HepG2 (cell line): ENCODE measurements around the gene GSC2. TPM values are rescaled to one million over a fixed set of nuclear protein-coding genes. Genes with fewer than 3 reads are reported as not detected.

Experiments
- CAMTA2 ChIP-seq: sonication (generic); formaldehyde crosslinking; IDR thresholded peaks from 2 replicates; pipeline ENCODE4 v1.4.0; 2020; ENCODE audit warnings: mild to moderate bottlenecking, missing genetic modification reagents, borderline replicate concordance
- CEBPB ChIP-seq: IDR thresholded peaks from 2 replicates; pipeline ENCODE4 v1.6.1; 2011; ENCODE audit warnings: low read depth, low read length, improper control_type of control experiment, borderline replicate concordance
- CENPT ChIP-seq: sonication (generic); formaldehyde crosslinking; IDR thresholded peaks from 2 replicates; pipeline ENCODE4 v1.8.0; 2022; ENCODE audit warnings: low read depth, mild to moderate bottlenecking, moderate library complexity, missing genetic modification reagents
- DR1 ChIP-seq: sonication (generic); formaldehyde crosslinking; IDR thresholded peaks from 2 replicates; pipeline ENCODE4 v1.8.0; 2021; ENCODE audit warnings: mild to moderate bottlenecking, missing genetic modification reagents, inconsistent platforms
- HDAC1 ChIP-seq: sonication (generic); formaldehyde crosslinking; IDR thresholded peaks from 2 replicates; pipeline ENCODE4 v1.5.1; 2020; ENCODE audit warnings: mild to moderate bottlenecking, missing genetic modification reagents
- KDM6A ChIP-seq: IDR thresholded peaks from 2 replicates; pipeline ENCODE4 v1.6.1; 2016; ENCODE audit warnings: low read depth
- MED8 ChIP-seq: sonication (generic); formaldehyde crosslinking; IDR thresholded peaks from 2 replicates; pipeline ENCODE4 v1.8.1; 2023; ENCODE audit warnings: mild to moderate bottlenecking, missing genetic modification reagents; ENCODE audit not compliant: insufficient replicate concordance
- MXD4 ChIP-seq: IDR thresholded peaks from 2 replicates; pipeline ENCODE4 v1.6.1; 2016; ENCODE audit warnings: mild to moderate bottlenecking, missing biosample characterization, missing genetic modification reagents
- NR2C2 ChIP-seq: sonication (generic); formaldehyde crosslinking; IDR thresholded peaks from 2 replicates; pipeline ENCODE4 v1.4.0; 2020; ENCODE audit warnings: missing genetic modification reagents, mild to moderate bottlenecking, moderate library complexity, borderline replicate concordance
- RCOR2 ChIP-seq: IDR thresholded peaks from 2 replicates; pipeline ENCODE4 v1.6.1; 2016; ENCODE audit warnings: missing biosample characterization, missing genetic modification reagents
- ZFX ChIP-seq: sonication (generic); formaldehyde crosslinking; IDR thresholded peaks from 2 replicates; pipeline ENCODE4 v1.4.0; 2020; ENCODE audit warnings: mild to moderate bottlenecking, low read depth, missing genetic modification reagents, moderate library complexity
- ZNF260 ChIP-seq: sonication (generic); formaldehyde crosslinking; IDR thresholded peaks from 2 replicates; pipeline ENCODE4 v1.4.0; 2020; ENCODE audit warnings: missing genetic modification reagents, low read depth, mild to moderate bottlenecking, borderline replicate concordance
- ZNF280B ChIP-seq: sonication (generic); formaldehyde crosslinking; IDR thresholded peaks from 2 replicates; pipeline ENCODE4 v1.5.0; 2020; ENCODE audit warnings: missing genetic modification reagents, mild to moderate bottlenecking, borderline replicate concordance
- ZNF431 ChIP-seq: sonication (generic); formaldehyde crosslinking; IDR thresholded peaks from 2 replicates; pipeline ENCODE4 v1.9.0; 2022; ENCODE audit warnings: missing genetic modification reagents, low read depth, mild to moderate bottlenecking, borderline replicate concordance
- ZNF512B ChIP-seq: sonication (generic); formaldehyde crosslinking; IDR thresholded peaks from 2 replicates; pipeline ENCODE4 v1.5.1; 2020; ENCODE audit warnings: missing genetic modification reagents, mild to moderate bottlenecking, borderline replicate concordance
- ZNF616 ChIP-seq: sonication (generic); formaldehyde crosslinking; IDR thresholded peaks from 2 replicates; pipeline ENCODE4 v1.5.0; 2020; ENCODE audit warnings: low read depth, mild to moderate bottlenecking, missing genetic modification reagents
- ZNF678 ChIP-seq: sonication (generic); formaldehyde crosslinking; IDR thresholded peaks from 2 replicates; pipeline ENCODE4 v1.4.0; 2020; ENCODE audit warnings: mild to moderate bottlenecking, missing genetic modification reagents
- ZNF841 ChIP-seq: sonication (generic); formaldehyde crosslinking; IDR thresholded peaks from 2 replicates; pipeline ENCODE4 v1.8.1; 2023; ENCODE audit warnings: missing genetic modification reagents, borderline replicate concordance
- ZSCAN31 ChIP-seq: sonication (generic); formaldehyde crosslinking; IDR thresholded peaks from 2 replicates; pipeline ENCODE4 v1.5.0; 2020; ENCODE audit warnings: low read depth, mild to moderate bottlenecking, missing genetic modification reagents
- polyA plus RNA-seq, 8 experiments: library from polyadenylated mRNA; depleted of rRNA in 3 of 8; stranded (reverse) in 7 of 8; unstranded in 1 of 8; fragments of >200 nt; fragmentation: Illumina TruSeq in 4 of 8; extraction: Trizol in 4 of 8; gene quantifications; 2 replicates each; pipeline versions ENCODE4 v1.2.1 to v1.2.3, GENCODE V29; 2011 to 2016; ENCODE audit warnings: low read depth in 4 of 8, missing spikeins in 1 of 8, mixed read lengths in 1 of 8; ENCODE audit not compliant: insufficient read depth in 1 of 8
- total RNA-seq, 5 experiments: library from RNA; depleted of rRNA; stranded (reverse); fragments of >200 nt; fragmentation: Illumina TruSeq; extraction: Trizol; gene quantifications; 2 replicates each; pipeline ENCODE4 v1.2.3, GENCODE V29; 2016; ENCODE audit warnings: low read depth in 1 of 5
- TF ChIP-seq, protein P1 (sequence below): sonication (generic); formaldehyde crosslinking; IDR thresholded peaks from 2 replicates; pipeline ENCODE4 v1.5.0; 2020; ENCODE audit warnings: mild to moderate bottlenecking, missing genetic modification reagents, moderate library complexity
- TF ChIP-seq, protein P2 (sequence below): sonication (generic); formaldehyde crosslinking; IDR thresholded peaks from 2 replicates; pipeline ENCODE4 v1.8.0; 2022; ENCODE audit warnings: mild to moderate bottlenecking, missing genetic modification reagents, borderline replicate concordance

Gene GSC2
- total and polyA plus RNA-seq, 2 of the 13 experiments (the other 11 are each of a cell fraction or from before 2014, with no cell fraction given): not detected

GRCh38 chr22:19177164-19178064 is 27.3 kb upstream of the GSC2 start (continued):
- no peak for TF ChIP-seq CAMTA2 (CRISPR knock-in tag)
- TF ChIP-seq ZNF616 (CRISPR knock-in tag): no peak
- TF ChIP-seq ZNF260 (CRISPR knock-in tag): 0 out of 2 replicates have a peak, but pooled peaks have one; percentile 7
- no peak for TF ChIP-seq MXD4 (CRISPR knock-in tag)
- TF ChIP-seq, protein P1, sequence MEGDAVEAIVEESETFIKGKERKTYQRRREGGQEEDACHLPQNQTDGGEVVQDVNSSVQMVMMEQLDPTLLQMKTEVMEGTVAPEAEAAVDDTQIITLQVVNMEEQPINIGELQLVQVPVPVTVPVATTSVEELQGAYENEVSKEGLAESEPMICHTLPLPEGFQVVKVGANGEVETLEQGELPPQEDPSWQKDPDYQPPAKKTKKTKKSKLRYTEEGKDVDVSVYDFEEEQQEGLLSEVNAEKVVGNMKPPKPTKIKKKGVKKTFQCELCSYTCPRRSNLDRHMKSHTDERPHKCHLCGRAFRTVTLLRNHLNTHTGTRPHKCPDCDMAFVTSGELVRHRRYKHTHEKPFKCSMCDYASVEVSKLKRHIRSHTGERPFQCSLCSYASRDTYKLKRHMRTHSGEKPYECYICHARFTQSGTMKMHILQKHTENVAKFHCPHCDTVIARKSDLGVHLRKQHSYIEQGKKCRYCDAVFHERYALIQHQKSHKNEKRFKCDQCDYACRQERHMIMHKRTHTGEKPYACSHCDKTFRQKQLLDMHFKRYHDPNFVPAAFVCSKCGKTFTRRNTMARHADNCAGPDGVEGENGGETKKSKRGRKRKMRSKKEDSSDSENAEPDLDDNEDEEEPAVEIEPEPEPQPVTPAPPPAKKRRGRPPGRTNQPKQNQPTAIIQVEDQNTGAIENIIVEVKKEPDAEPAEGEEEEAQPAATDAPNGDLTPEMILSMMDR (CRISPR knock-in tag): no peak
- no peak for TF ChIP-seq ZFX (CRISPR knock-in tag)
- TF ChIP-seq KDM6A: no peak
- TF ChIP-seq NR2C2 (CRISPR knock-in tag): no peak
- no peak for TF ChIP-seq ZNF841 (CRISPR knock-in tag)
- TF ChIP-seq HDAC1: no peak
- no peak for TF ChIP-seq RCOR2 (CRISPR knock-in tag)
- no peak for TF ChIP-seq DR1 (CRISPR knock-in tag)
- TF ChIP-seq ZNF678 (CRISPR knock-in tag): no peak
- no peak for TF ChIP-seq MED8 (CRISPR knock-in tag)
- no peak for TF ChIP-seq ZNF431
- TF ChIP-seq ZNF280B (CRISPR knock-in tag): peak; percentile 73
- no peak for TF ChIP-seq ZSCAN31
- TF ChIP-seq ZNF512B: no peak
- no peak for TF ChIP-seq CENPT
- TF ChIP-seq, protein P2, sequence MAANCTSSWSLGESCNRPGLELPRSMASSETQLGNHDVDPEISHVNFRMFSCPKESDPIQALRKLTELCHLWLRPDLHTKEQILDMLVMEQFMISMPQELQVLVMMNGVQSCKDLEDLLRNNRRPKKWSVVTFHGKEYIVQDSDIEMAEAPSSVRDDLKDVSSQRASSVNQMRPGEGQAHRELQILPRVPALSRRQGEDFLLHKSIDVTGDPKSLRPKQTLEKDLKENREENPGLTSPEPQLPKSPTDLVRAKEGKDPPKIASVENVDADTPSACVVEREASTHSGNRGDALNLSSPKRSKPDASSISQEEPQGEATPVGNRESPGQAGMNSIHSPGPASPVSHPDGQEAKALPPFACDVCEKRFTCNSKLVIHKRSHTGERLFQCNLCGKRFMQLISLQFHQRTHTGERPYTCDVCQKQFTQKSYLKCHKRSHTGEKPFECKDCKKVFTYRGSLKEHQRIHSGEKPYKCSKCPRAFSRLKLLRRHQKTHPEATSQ (CRISPR knock-in tag): no peak
- no peak for TF ChIP-seq CEBPB
